Measurements from ENCODE around the gene COL4A3. TPM values are rescaled to one million over a fixed set of nuclear protein-coding genes. Genes with fewer than 3 reads are reported as not detected.

Gene COL4A3
- total and polyA plus RNA-seq, 2 donors (not counting 3 experiments of a cell fraction or from before 2014, with no cell fraction given): not detected

GRCh38 chr2:227237786-227238185, 73.4 kb downstream of the COL4A3 start:
- BruUV-seq (replicated peaks): no TSS peak
- no peak for TF ChIP-seq GATA2 (IDR thresholded peaks at IDR 0.05; ENCODE audit: insufficient read depth, insufficient read length, low read depth, low read length)
- Histone ChIP-seq H4K20me1 (replicated peaks; ENCODE audit: control insufficient read depth, extremely low read depth, insufficient read depth, low read length) (no peaks in the 10 kb centered on the region), H3K9ac (replicated peaks; ENCODE audit: extremely low read depth, insufficient read depth, low read length) (no peak overlapping the region), H3K36me3 (ENCODE audit: control insufficient read depth in 2 of 2, extremely low read depth in 1 of 2, insufficient read depth in 2 of 2, low read length in 2 of 2) (no peaks in the 10 kb centered on the region), H3K4me3 (replicated peaks in 1 of 3; ENCODE audit: insufficient read depth in 1 of 3, low read depth in 1 of 3, low read length in 3 of 3) (no peak overlapping the region), H3K4me1 (ENCODE audit: control insufficient read depth, extremely low read depth, insufficient read depth, low read length) (no peaks in the 10 kb centered on the region), H3K9me3 (replicated peaks; ENCODE audit: control insufficient read depth, insufficient read depth, low read length) (no peaks in the 10 kb centered on the region), H2AFZ (ENCODE audit: low read depth, low read length) (no peak overlapping the region), H3K27me3 (ENCODE audit: control insufficient read depth in 2 of 2, insufficient read depth in 2 of 2, low read length in 2 of 2) (no peaks in the 10 kb centered on the region), H3K27ac (ENCODE audit: insufficient read depth, low read depth, low read length) (no peak overlapping the region), H3K79me2 (ENCODE audit: control insufficient read depth, insufficient read depth, low read length) (no peaks in the 10 kb centered on the region), H3K4me2 (ENCODE audit: insufficient read depth, low read length) (no peak overlapping the region), H3K9me1 (replicated peaks; ENCODE audit: control insufficient read depth, extremely low read depth, insufficient read depth, low read length) (no peaks in the 10 kb centered on the region)
- DNase-seq (ENCODE audit: low read depth, low spot score) (no peak), FAIRE-seq (no peak)
- intact Hi-C loops (cut with micrococcal nuclease) (loop anchor here (1.0 to 5.0 kb wide), 3 partner anchors 107 to 1570 kb away; no protein-coding TSS in a partner anchor), dilution Hi-C loops (cut with MboI; ENCODE audit: extremely low pct_ligation_motif_present, low sequenced_read_pairs) (no loop called here)
- CTCF ChIA-PET: interaction anchor here (0.8 to 4.3 kb wide), 30 partner anchors 8 to 1572 kb away, joined by 3 to 104 read pairs (median 5); partner anchors contain the start of gene MFF
- POLR2A ChIA-PET: no interaction called here

DNA sequence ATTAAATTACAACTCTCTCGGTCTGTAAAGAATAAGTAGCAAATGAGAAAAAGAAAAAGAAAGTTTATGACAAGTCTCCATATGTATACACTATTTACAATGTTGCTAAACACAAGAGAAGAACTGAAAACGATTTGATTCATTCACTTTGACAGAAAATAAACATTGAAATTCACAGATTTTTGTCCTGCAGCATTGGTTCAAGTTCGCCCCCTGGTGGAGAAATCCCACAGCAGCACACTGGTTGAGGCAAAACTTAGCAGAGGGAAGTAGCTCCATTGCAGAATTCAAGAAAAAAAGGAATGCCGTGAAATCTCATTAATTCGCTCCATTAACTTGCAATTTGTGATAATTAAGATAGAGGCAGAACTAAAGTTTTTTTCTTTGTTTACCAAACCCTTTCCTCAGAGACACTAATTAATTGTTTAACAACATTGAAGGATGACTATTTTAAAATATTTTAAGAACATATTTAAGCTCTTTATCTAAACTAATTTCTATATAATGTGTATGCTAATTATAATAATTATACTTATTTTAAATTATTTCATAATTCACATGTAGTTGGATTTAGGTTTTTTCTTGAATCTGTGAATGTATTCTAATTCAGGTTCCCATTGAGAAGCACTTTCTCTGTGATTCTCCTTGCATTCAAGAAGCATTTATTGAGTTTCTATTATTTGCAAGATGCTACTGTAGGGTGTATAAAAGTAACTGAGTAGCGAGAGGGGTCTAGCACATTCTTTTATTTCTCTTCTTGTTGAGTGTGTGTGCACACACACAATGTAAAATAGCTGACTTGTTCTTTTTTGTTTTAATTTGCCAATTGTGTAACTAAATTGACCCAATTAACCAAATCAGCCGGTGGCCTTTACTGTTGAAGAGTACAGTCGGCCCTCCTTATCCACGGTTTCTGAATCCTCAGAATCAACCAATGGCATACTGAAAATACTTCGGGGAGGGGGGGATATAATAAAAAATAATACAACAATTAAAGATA, 74.1 kb downstream of the COL4A3 start:
- no peak overlapping the region for H3K27ac ChIP-seq (ENCODE audit: insufficient read depth, low read depth, low read length)
- no peak overlapping the region for H3K4me3 ChIP-seq (replicated peaks in 1 of 3; ENCODE audit: insufficient read depth in 1 of 3, low read depth in 1 of 3, low read length in 3 of 3)
- no peaks in the 10 kb centered on the region for H3K79me2 ChIP-seq (ENCODE audit: control insufficient read depth, insufficient read depth, low read length)
- H3K4me1 ChIP-seq (ENCODE audit: control insufficient read depth, extremely low read depth, insufficient read depth, low read length): no peaks in the 10 kb centered on the region
- peak; percentile 93 for FAIRE-seq
- H3K4me2 ChIP-seq (ENCODE audit: insufficient read depth, low read length): no peak overlapping the region
- H3K9ac ChIP-seq (replicated peaks; ENCODE audit: extremely low read depth, insufficient read depth, low read length): no peak overlapping the region
- no TSS peak for BruUV-seq (replicated peaks)
- no peaks in the 10 kb centered on the region for H3K36me3 ChIP-seq (ENCODE audit: control insufficient read depth in 2 of 2, extremely low read depth in 1 of 2, insufficient read depth in 2 of 2, low read length in 2 of 2)
- H3K9me1 ChIP-seq (replicated peaks; ENCODE audit: control insufficient read depth, extremely low read depth, insufficient read depth, low read length): no peaks in the 10 kb centered on the region
- ChIA-PET POLR2A (no interaction called here), CTCF (interaction anchor here (0.6 to 4.3 kb wide), 46 partner anchors 9 to 1575 kb away, joined by 3 to 104 read pairs (median 5); partner anchors contain the start of gene MFF)
- H3K9me3 ChIP-seq (replicated peaks; ENCODE audit: control insufficient read depth, insufficient read depth, low read length): no peaks in the 10 kb centered on the region
- no peak overlapping the region for H2AFZ ChIP-seq (ENCODE audit: low read depth, low read length)
- peak; percentile 62 for DNase-seq (ENCODE audit: low read depth, low spot score)
- no peaks in the 10 kb centered on the region for H3K27me3 ChIP-seq (ENCODE audit: control insufficient read depth in 2 of 2, insufficient read depth in 2 of 2, low read length in 2 of 2)
- dilution Hi-C loops (cut with MboI; ENCODE audit: extremely low pct_ligation_motif_present, low sequenced_read_pairs): no loop called here
- intact Hi-C loops (cut with micrococcal nuclease): loop anchor here (1.0 to 5.0 kb wide), 3 partner anchors 108 to 1571 kb away; no protein-coding TSS in a partner anchor
- TF ChIP-seq JUN (IDR thresholded peaks at IDR 0.05; ENCODE audit: borderline replicate concordance, insufficient read depth, insufficient read length, low read depth) (no peak), EZH2 (IDR thresholded peaks at IDR 0.05; ENCODE audit: borderline replicate concordance, low read depth, low read length, severe bottlenecking) (no peak), GATA2 (IDR thresholded peaks at IDR 0.05; ENCODE audit: insufficient read depth, insufficient read length, low read depth, low read length) (no peak), MYC (IDR thresholded peaks at IDR 0.05; ENCODE audit: low read depth, low read length) (no peak)
- TF ChIP-seq, protein P1, sequence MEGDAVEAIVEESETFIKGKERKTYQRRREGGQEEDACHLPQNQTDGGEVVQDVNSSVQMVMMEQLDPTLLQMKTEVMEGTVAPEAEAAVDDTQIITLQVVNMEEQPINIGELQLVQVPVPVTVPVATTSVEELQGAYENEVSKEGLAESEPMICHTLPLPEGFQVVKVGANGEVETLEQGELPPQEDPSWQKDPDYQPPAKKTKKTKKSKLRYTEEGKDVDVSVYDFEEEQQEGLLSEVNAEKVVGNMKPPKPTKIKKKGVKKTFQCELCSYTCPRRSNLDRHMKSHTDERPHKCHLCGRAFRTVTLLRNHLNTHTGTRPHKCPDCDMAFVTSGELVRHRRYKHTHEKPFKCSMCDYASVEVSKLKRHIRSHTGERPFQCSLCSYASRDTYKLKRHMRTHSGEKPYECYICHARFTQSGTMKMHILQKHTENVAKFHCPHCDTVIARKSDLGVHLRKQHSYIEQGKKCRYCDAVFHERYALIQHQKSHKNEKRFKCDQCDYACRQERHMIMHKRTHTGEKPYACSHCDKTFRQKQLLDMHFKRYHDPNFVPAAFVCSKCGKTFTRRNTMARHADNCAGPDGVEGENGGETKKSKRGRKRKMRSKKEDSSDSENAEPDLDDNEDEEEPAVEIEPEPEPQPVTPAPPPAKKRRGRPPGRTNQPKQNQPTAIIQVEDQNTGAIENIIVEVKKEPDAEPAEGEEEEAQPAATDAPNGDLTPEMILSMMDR (IDR thresholded peaks at IDR 0.05; ENCODE audit: extremely low read depth in 1 of 2, insufficient read depth in 1 of 2, low read depth in 1 of 2, low read length in 2 of 2): peak; percentile 86 to 95
- H4K20me1 ChIP-seq (replicated peaks; ENCODE audit: control insufficient read depth, extremely low read depth, insufficient read depth, low read length): no peaks in the 10 kb centered on the region
